ENCODE data around the gene KRTAP10-11. TPM values are rescaled to one million over a fixed set of nuclear protein-coding genes. Genes with fewer than 3 reads are reported as not detected.

Gene KRTAP10-11
- polyA plus RNA-seq, 2 of the 4 experiments (the other 2 are of a cell fraction) = not detected

- Histone ChIP-seq H3K27ac (no peak overlapping the region), H3K4me1 (no peaks in the 10 kb centered on the region), H3K4me2 (no peak overlapping the region), H3K4me3 (no peak overlapping the region), H3K9me3 (no peaks in the 10 kb centered on the region)
- FAIRE-seq = no peak
- ChIA-PET CTCF (interaction anchor here (1.5 kb wide), 1 partner anchor 61 kb away, joined by 3 read pairs; no protein-coding TSS in a partner anchor), POLR2A (no interaction called here)
- 54% methylated on average over 6 of the region's 11 CpGs for WGBS (ENCODE audit: missing lambda C conversion rate)
- no peak for DNase-seq (ENCODE audit: low read depth in 1 of 2, low spot score in 1 of 2)
- ATAC-seq = no peak
- no peak for TF ChIP-seq GATA3 (IDR thresholded peaks at IDR 0.05; ENCODE audit: borderline replicate concordance)
- no peak for TF ChIP-seq MAZ (IDR thresholded peaks at IDR 0.05; ENCODE audit: borderline replicate concordance, low read depth, low read length)
- TF ChIP-seq ESRRA (IDR thresholded peaks at IDR 0.05; ENCODE audit: borderline replicate concordance, low read length) = no peak
- TF ChIP-seq CHD2 (IDR thresholded peaks at IDR 0.05; ENCODE audit: low read length, partially characterized antibody) = no peak
- no peak for TF ChIP-seq EP300 (IDR thresholded peaks at IDR 0.05)
- TF ChIP-seq RAD21 (conservative IDR thresholded peaks at IDR 0.05 in 1 of 2, IDR thresholded peaks at IDR 0.05 in 1 of 2) = no peak
- TF ChIP-seq NFE2L2 (conservative IDR thresholded peaks at IDR 0.05; ENCODE audit: low read length) = no peak
- TF ChIP-seq RFX5 (IDR thresholded peaks at IDR 0.05) = no peak
- no peak for TF ChIP-seq BHLHE40 (IDR thresholded peaks at IDR 0.05; ENCODE audit: low read depth, low read length)
- TF ChIP-seq TFCP2L1 (CRISPR knock-in tag; IDR thresholded peaks at IDR 0.05) = no peak
- TF ChIP-seq ZSCAN20 (CRISPR knock-in tag; IDR thresholded peaks at IDR 0.05) = no peak
- TF ChIP-seq FOSL2 (IDR thresholded peaks at IDR 0.05) = no peak
- TF ChIP-seq FOSL2 (CRISPR knock-in tag; IDR thresholded peaks at IDR 0.05) = no peak
- TF ChIP-seq JUNB (IDR thresholded peaks at IDR 0.05) = no peak
These were observed 34.9 kb downstream of the KRTAP10-11 start for GRCh38 chr21:44681152-44681551.

DNA sequence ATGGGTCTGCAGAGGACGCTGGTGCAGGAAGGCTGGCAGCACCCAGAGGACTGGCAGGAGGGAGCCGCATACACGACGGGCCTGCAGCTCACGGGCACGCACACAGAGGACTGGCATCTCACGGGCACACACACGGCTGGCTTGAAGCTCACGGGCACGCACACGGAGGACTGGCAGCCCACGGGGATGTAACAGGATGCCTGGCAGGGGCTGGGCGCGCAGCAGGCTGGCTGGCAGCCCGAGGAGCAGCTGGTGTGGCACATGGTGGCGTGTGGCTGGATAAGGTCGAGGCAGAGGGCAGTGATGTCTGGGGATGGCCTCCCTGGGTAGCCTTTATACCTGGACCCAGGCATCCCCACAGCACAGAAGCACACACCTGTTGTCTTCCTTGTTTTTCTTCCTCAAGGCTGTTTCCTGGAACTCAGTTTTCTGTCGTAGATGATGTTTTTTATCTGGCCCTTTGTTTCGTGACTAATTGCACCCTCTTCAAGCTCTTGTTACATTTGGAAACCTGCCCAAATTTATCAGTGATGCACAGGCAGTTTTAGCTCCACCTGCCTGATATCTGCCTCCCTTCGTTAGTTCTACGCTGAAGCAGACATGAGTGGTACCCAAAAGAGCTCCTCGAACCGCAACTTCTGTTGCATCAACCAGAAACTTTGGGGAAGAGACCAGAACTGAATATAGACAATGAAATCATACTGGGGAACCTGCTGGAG, 35.8 kb downstream of the KRTAP10-11 start, which contains the start of gene KRTAP12-1:
TSS of gene KRTAP12-1 (minus strand) at position 303 of the 719 bp plus-strand sequence. CDS start at position 263, 40 bp downstream.
- 39% methylated on average over 8 of the region's 23 CpGs for WGBS (ENCODE audit: missing lambda C conversion rate)
- TF ChIP-seq CHD4 (IDR thresholded peaks at IDR 0.05; ENCODE audit: borderline replicate concordance) (no peak), ATOH8 (CRISPR knock-in tag; IDR thresholded peaks at IDR 0.05; ENCODE audit: low read depth) (no peak), SREBF2 (IDR thresholded peaks at IDR 0.05) (no peak), HDAC2 (IDR thresholded peaks at IDR 0.05) (no peak)
- TF ChIP-seq, protein P1, sequence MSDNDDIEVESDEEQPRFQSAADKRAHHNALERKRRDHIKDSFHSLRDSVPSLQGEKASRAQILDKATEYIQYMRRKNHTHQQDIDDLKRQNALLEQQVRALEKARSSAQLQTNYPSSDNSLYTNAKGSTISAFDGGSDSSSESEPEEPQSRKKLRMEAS (IDR thresholded peaks at IDR 0.05) = no peak
- TF ChIP-seq, protein P2, sequence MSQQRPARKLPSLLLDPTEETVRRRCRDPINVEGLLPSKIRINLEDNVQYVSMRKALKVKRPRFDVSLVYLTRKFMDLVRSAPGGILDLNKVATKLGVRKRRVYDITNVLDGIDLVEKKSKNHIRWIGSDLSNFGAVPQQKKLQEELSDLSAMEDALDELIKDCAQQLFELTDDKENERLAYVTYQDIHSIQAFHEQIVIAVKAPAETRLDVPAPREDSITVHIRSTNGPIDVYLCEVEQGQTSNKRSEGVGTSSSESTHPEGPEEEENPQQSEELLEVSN (IDR thresholded peaks at IDR 0.05; ENCODE audit: borderline replicate concordance, low read depth) = no peak
- H3K9me3 ChIP-seq = no peaks in the 10 kb centered on the region
- H3K4me2 ChIP-seq = no peak within 1 kb of the TSS
- POLR2A ChIA-PET = no interaction called here
- H3K4me3 ChIP-seq = no peak within 1 kb of the TSS
- no peaks in the 10 kb centered on the region for H3K4me1 ChIP-seq
- DNase-seq (ENCODE audit: low read depth in 1 of 2, low spot score in 1 of 2) (no peak), ATAC-seq (no peak), FAIRE-seq (no peak)
- CTCF ChIA-PET = interaction anchor here (1.5 kb wide), 1 partner anchor 60 kb away, joined by 3 read pairs; no protein-coding TSS in a partner anchor
- H3K27ac ChIP-seq = no peak within 1 kb of the TSS

GRCh38 chr21:44682580-44683151, 36.5 kb downstream of the KRTAP10-11 start:
- Histone ChIP-seq H3K4me1 (no peaks in the 10 kb centered on the region), H3K27ac (no peak overlapping the region), H3K4me2 (no peak overlapping the region), H3K9me3 (no peaks in the 10 kb centered on the region), H3K4me3 (no peak overlapping the region)
- TF ChIP-seq CHD4 (IDR thresholded peaks at IDR 0.05; ENCODE audit: borderline replicate concordance) = no peak
- no peak for TF ChIP-seq HOXA7 (CRISPR knock-in tag; IDR thresholded peaks at IDR 0.05)
- TF ChIP-seq POLR2A (IDR thresholded peaks at IDR 0.05; ENCODE audit: low read length) = no peak
- TF ChIP-seq ZFP36 (IDR thresholded peaks at IDR 0.05; ENCODE audit: borderline replicate concordance, partially characterized antibody) = no peak
- no peak for TF ChIP-seq PHF8 (IDR thresholded peaks at IDR 0.05; ENCODE audit: borderline replicate concordance, low read depth)
- TF ChIP-seq ZSCAN20 (CRISPR knock-in tag; IDR thresholded peaks at IDR 0.05) = no peak
- no peak for TF ChIP-seq EP300 (IDR thresholded peaks at IDR 0.05)
- TF ChIP-seq POLR2AphosphoS2 (conservative IDR thresholded peaks at IDR 0.05; ENCODE audit: low read length) = no peak
- TF ChIP-seq SREBF2 (IDR thresholded peaks at IDR 0.05) = no peak
- TF ChIP-seq HOXB5 (CRISPR knock-in tag; IDR thresholded peaks at IDR 0.05) = no peak
- no peak for TF ChIP-seq HOXB13 (CRISPR knock-in tag; IDR thresholded peaks at IDR 0.05; ENCODE audit: low read depth)
- no peak for TF ChIP-seq RARB (CRISPR knock-in tag; IDR thresholded peaks at IDR 0.05)
- no peak for TF ChIP-seq USF2 (IDR thresholded peaks at IDR 0.05)
- no peak for TF ChIP-seq FOSL2 (IDR thresholded peaks at IDR 0.05)
- no peak for TF ChIP-seq FOSL2 (CRISPR knock-in tag; IDR thresholded peaks at IDR 0.05)
- TF ChIP-seq FOXS1 (CRISPR knock-in tag; IDR thresholded peaks at IDR 0.05) = no peak
- TF ChIP-seq TP53 (CRISPR knock-in tag; IDR thresholded peaks at IDR 0.05) = no peak
- TF ChIP-seq HDAC2 (IDR thresholded peaks at IDR 0.05) = no peak
- ATAC-seq (no peak), FAIRE-seq (no peak), DNase-seq (ENCODE audit: low read depth in 1 of 2, low spot score in 1 of 2) (no peak)
- 45% methylated on average over 12 of the region's 15 CpGs for WGBS (ENCODE audit: missing lambda C conversion rate)
- POLR2A ChIA-PET = no interaction called here
- CTCF ChIA-PET = interaction anchor here (1.5 kb wide), 1 partner anchor 59 kb away, joined by 3 read pairs; no protein-coding TSS in a partner anchor

Measured in A549 (cell line).